H1 (cell line): ENCODE measurements around the gene TRIM40.

ENCODE experiments used
- ATF3 ChIP-seq: IDR thresholded peaks from 2 replicates; pipeline ENCODE4 v1.6.1; 2011; ENCODE audit warnings: low read depth, mild to moderate bottlenecking, low read length; ENCODE audit not compliant: insufficient read depth
- CTCF ChIP-seq, 3 experiments: IDR thresholded peaks; 1 replicate in 2 of 3; 2 replicates in 1 of 3; pipeline versions ENCODE4 v1.5.1 to v1.6.1; 2011; ENCODE audit warnings: low read length in 3 of 3, mild to moderate bottlenecking in 3 of 3, inconsistent platforms in 2 of 3, low read depth in 1 of 3, moderate library complexity in 1 of 3; ENCODE audit not compliant: insufficient read depth in 1 of 3; ENCODE audit errors: control extremely low read depth in 1 of 3
- EP300 ChIP-seq, 2 experiments: IDR thresholded peaks; 1 replicate in 1 of 2; 2 replicates in 1 of 2; pipeline ENCODE4 v1.6.1; 2011 to 2012; ENCODE audit warnings: low read depth in 2 of 2, low read length in 2 of 2, mild to moderate bottlenecking in 2 of 2, borderline replicate concordance in 1 of 2, inconsistent platforms in 1 of 2, moderate library complexity in 1 of 2
- EZH2 ChIP-seq: fragments of 200-600 bp; sonication (generic); IDR thresholded peaks from 2 replicates; pipeline ENCODE4 v1.7.1; 2012; ENCODE audit warnings: low read depth, mild to moderate bottlenecking, moderate library complexity, low read length, inconsistent platforms; ENCODE audit not compliant: severe bottlenecking
- KDM5A ChIP-seq: fragments of 200-600 bp; IDR thresholded peaks from 2 replicates; pipeline ENCODE4 v1.7.1; 2012; ENCODE audit warnings: mild to moderate bottlenecking, low read length, inconsistent platforms, mixed read lengths
- POLR2A ChIP-seq, 2 experiments: IDR thresholded peaks; 1 replicate in 1 of 2; 2 replicates in 1 of 2; pipeline ENCODE4 v1.6.1; 2011; ENCODE audit warnings: low read depth in 2 of 2, low read length in 2 of 2, mild to moderate bottlenecking in 2 of 2; ENCODE audit errors: control extremely low read depth in 1 of 2
- POLR2AphosphoS5 ChIP-seq: IDR thresholded peaks from 2 replicates; pipeline ENCODE4 v1.6.1; 2011; ENCODE audit warnings: low read depth, low read length
- RXRA ChIP-seq: IDR thresholded peaks from 2 replicates; pipeline ENCODE4 v1.6.1; 2011; ENCODE audit warnings: low read depth, mild to moderate bottlenecking, low read length, moderate library complexity; ENCODE audit not compliant: insufficient read depth
- SIN3A ChIP-seq, 2 experiments: IDR thresholded peaks in 1 of 2; conservative IDR thresholded peaks in 1 of 2; 2 replicates each; pipeline ENCODE4 v1.6.1; 2011 to 2012; ENCODE audit warnings: low read length in 2 of 2, improper control_type of control experiment in 1 of 2, low read depth in 1 of 2, mild to moderate bottlenecking in 1 of 2
- SP1 ChIP-seq: IDR thresholded peaks from 2 replicates; pipeline ENCODE4 v1.6.1; 2011; ENCODE audit warnings: low read depth, low read length
- SRF ChIP-seq: IDR thresholded peaks from 2 replicates; pipeline ENCODE4 v1.6.1; 2011; ENCODE audit warnings: mild to moderate bottlenecking, low read depth, low read length, moderate library complexity
- USF2 ChIP-seq: IDR thresholded peaks from 2 replicates; pipeline ENCODE4 v1.6.1; 2011; ENCODE audit warnings: low read length, improper control_type of control experiment
- ZNF274 ChIP-seq: IDR thresholded peaks from 2 replicates; pipeline ENCODE4 v1.7.0; 2012; ENCODE audit warnings: low read length, borderline replicate concordance; ENCODE audit errors: extremely low read depth

- TF ChIP-seq RXRA: no peak
- no peak for TF ChIP-seq EZH2
- TF ChIP-seq POLR2A (IDR thresholded peaks at IDR 0.05; ENCODE audit: control extremely low read depth in 1 of 2, low read depth in 2 of 2, low read length in 2 of 2): no peak
- no peak for TF ChIP-seq POLR2AphosphoS5
- TF ChIP-seq CTCF (IDR thresholded peaks at IDR 0.05; ENCODE audit: control extremely low read depth in 1 of 3, insufficient read depth in 1 of 3, low read depth in 1 of 3, low read length in 3 of 3): no peak
- no peak for TF ChIP-seq EP300 (IDR thresholded peaks at IDR 0.05; ENCODE audit: borderline replicate concordance in 1 of 2, low read depth in 2 of 2, low read length in 2 of 2)
- TF ChIP-seq SRF: no peak
- no peak for TF ChIP-seq KDM5A
- no peak for TF ChIP-seq ZNF274
- TF ChIP-seq SP1: no peak
- TF ChIP-seq SIN3A (conservative IDR thresholded peaks at IDR 0.05 in 1 of 2, IDR thresholded peaks at IDR 0.05 in 1 of 2; ENCODE audit: low read depth in 1 of 2, low read length in 2 of 2): no peak
- TF ChIP-seq ATF3: no peak
- no peak for TF ChIP-seq USF2
These were observed 14.9 kb downstream of the TRIM40 start for GRCh38 chr6:30150671-30151395.
